Spleen (tissue), 11 donors: ENCODE measurements around the gene FAM234A. TPM values are rescaled to one million over a fixed set of nuclear protein-coding genes. Genes with fewer than 3 reads are reported as not detected.
"Not testable (repeated sequence)": the region's sequence is repeated elsewhere in the genome, so short reads cannot be mapped to it uniquely, and the experiment has no call there.

ENCODE experiments used
- DNase-seq: peaks from one replicate; pipeline ENCODE4 v3.0.0-alpha.2; 2020
- H3K27ac ChIP-seq, 8 donors: fragments of 200-600 bp; sonication (generic) in 7 of 8; 1 replicate in 4 of 8; 2 replicates in 4 of 8; pipeline versions ENCODE4 v1.5.0 to v1.8.0; 2016 to 2021; ENCODE audit warnings: inconsistent platforms in 4 of 8, mild to moderate bottlenecking in 4 of 8, moderate library complexity in 1 of 8
- H3K27me3 ChIP-seq, 7 donors: fragments of 200-600 bp; sonication (generic) in 6 of 7; replicated peaks in 1 of 7; 1 replicate in 4 of 7; 2 replicates in 3 of 7; pipeline versions ENCODE4 v1.5.0 to v1.8.0; 2016 to 2021; ENCODE audit warnings: inconsistent platforms in 3 of 7, mild to moderate bottlenecking in 1 of 7
- H3K36me3 ChIP-seq, 6 donors: fragments of 200-600 bp; sonication (generic) in 5 of 6; 1 replicate in 4 of 6; 2 replicates in 2 of 6; pipeline versions ENCODE4 v1.5.0 to v1.8.0; 2016 to 2021; ENCODE audit warnings: inconsistent platforms in 2 of 6
- H3K4me1 ChIP-seq, 6 donors: fragments of 200-600 bp; sonication (generic) in 5 of 6; 1 replicate in 3 of 6; 2 replicates in 3 of 6; pipeline versions ENCODE4 v1.5.0 to v1.8.0; 2016 to 2021; ENCODE audit warnings: inconsistent platforms in 3 of 6
- H3K4me3 ChIP-seq, 8 donors: fragments of 200-600 bp; sonication (generic) in 7 of 8; 1 replicate in 4 of 8; 2 replicates in 4 of 8; pipeline versions ENCODE4 v1.5.0 to v1.8.0; 2016 to 2021; ENCODE audit warnings: inconsistent platforms in 4 of 8, mild to moderate bottlenecking in 4 of 8, moderate library complexity in 2 of 8
- H3K9me3 ChIP-seq, 8 donors: fragments of 200-600 bp; sonication (generic) in 7 of 8; 1 replicate in 4 of 8; 2 replicates in 4 of 8; pipeline versions ENCODE4 v1.5.0 to v1.8.0; 2016 to 2021; ENCODE audit warnings: inconsistent platforms in 4 of 8
- POLR2A ChIP-seq, 3 donors: fragments of 450-650 bp; IDR thresholded peaks; one replicate each; pipeline ENCODE4 v1.5.1; 2017; ENCODE audit warnings: antibody characterized with exemption in 3 of 3, mild to moderate bottlenecking in 1 of 3
- POLR2AphosphoS5 ChIP-seq, 3 donors: sonication (generic); formaldehyde crosslinking; IDR thresholded peaks; one replicate each; pipeline ENCODE4 v1.5.1; 2017; ENCODE audit warnings: antibody characterized with exemption in 3 of 3
- WGBS, 5 donors: extraction: QIAGEN DNeasy Blood & Tissue Kit in 3 of 5; methylation state at CpG; one replicate each; pipeline versions ENCODE4 v1.1.5 to v1.1.7; 2013 to 2018; 5-methylcytosine and 5-hydroxymethylcytosine counted together
- intact Hi-C: fragments of 100-400 bp; cut with DNase I; formaldehyde crosslinking; loops from one replicate; pipeline ENCODE4 v1.15.0; 2023; ENCODE audit warnings: low total_unique reads
- polyA plus RNA-seq, 3 donors: library from polyadenylated mRNA; stranded (reverse); fragments of 200-250 nt; gene quantifications; one replicate each; pipeline ENCODE4 v1.2.1, GENCODE V29; 2013
- total RNA-seq, 7 donors: library from RNA; depleted of rRNA in 3 of 7; stranded (reverse); fragments of >200 nt in 3 of 7; fragmentation: NEBNext Ultra II Directional in 4 of 7; extraction: Animal tissue kit (Norgen Biotek cat#: 25700) in 4 of 7; gene quantifications; one replicate each; pipeline versions ENCODE4 v1.1.0 to v1.2.1, GENCODE V29; 2016 to 2021
- TF ChIP-seq, protein P1 (sequence below), 11 experiments: fragments of 200-600 bp in 7 of 11; fragments of 450-650 bp in 4 of 11; sonication (generic) in 4 of 11; IDR thresholded peaks in 8 of 11; conservative IDR thresholded peaks in 3 of 11; 1 replicate in 7 of 11; 2 replicates in 4 of 11; pipeline versions ENCODE4 v1.4.0 to v1.8.0; 2016 to 2021; ENCODE audit warnings: antibody characterized with exemption in 11 of 11, inconsistent platforms in 4 of 11, mild to moderate bottlenecking in 1 of 11
- donor health status: healthy with polysubstance abuse.
- donor health status: DM: no; HTN: no; CAD: no; lungs with moderate emphysema.
- donor health status: DM: no; HTN: no; CAD: no.
- donor health status: Bipolar disorder and iron deficiency.
- donor health status: healthy.
- donor health status: DM: no; HTN: no; CAD: no.
- donor health status: DM: yes; HTN: yes; CAD: no.

FAM234A gene
- total and polyA plus RNA-seq, 10 donors: 13.0 to 63.1 (median 39.7) TPM

DNA sequence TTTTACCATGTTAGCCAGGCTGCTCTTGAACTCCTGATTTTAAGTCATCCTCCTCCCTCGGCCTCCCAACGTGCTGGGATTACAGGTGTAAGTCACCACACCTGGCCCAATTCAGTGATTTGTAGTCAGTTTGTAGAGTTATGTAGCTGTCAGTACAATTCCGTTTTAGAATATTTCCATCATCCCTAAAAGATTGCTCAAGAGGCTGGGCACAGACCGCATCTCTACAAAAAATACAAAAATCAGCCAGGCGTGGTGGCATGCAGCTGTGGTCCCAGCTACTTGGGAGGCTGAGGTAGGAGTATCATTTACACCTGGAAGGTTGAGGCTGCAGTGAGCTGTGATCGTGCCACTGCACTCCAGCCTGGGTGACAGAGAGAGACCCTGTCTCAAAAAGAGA lies 20.6 kb downstream of the FAM234A start:
- intact Hi-C loops: no loop called here
- WGBS, 5 donors: 91 to 97% (median 94%) methylated on average over 6 of the region's 6 CpGs
- no peak for DNase-seq

DNA sequence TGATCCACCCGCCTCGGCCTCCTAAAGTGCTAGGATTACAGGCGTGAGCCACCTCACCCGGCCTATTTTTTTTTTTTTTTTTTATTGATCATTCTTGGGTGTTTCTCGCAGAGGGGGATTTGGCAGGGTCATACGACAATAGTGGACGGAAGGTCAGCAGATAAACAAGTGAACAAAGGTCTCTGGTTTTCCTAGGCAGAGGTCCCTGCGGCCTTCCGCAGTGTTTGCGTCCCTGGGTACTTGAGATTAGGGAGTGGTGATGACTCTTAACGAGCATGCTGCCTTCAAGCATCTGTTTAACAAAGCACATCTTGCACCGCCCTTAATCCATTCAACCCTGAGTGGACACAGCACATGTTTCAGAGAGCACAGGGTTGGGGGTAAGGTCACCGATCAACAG lies 23.5 kb downstream of the FAM234A start:
- WGBS, 5 donors: 92 to 97% (median 96%) methylated on average over 9 to 12 of the region's 13 CpGs
- H3K4me3 ChIP-seq, H3K9me3 ChIP-seq, intact Hi-C loops, H3K27me3 ChIP-seq, DNase-seq, H3K27ac ChIP-seq: not testable (repeated sequence)
- Histone ChIP-seq H3K36me3 (peaks cover 0 to 91% (median 49%) of the 10 kb centered on the region in 6 donors), H3K4me1 (peaks cover 0 to 12% (median 7%) of the 10 kb centered on the region in 6 donors)

More for the DNA sequence above, 20.6 kb downstream of the FAM234A start:
- no peaks in the 10 kb centered on the region for H3K27me3 ChIP-seq
- no peaks in the 10 kb centered on the region for H3K9me3 ChIP-seq
- no peak overlapping the region for H3K27ac ChIP-seq
- H3K4me1 ChIP-seq: peaks cover 3 to 28% (median 21%) of the 10 kb centered on the region in 6 donors
- H3K4me3 ChIP-seq: no peak overlapping the region
- H3K36me3 ChIP-seq: peaks cover 0 to 74% (median 24%) of the 10 kb centered on the region in 6 donors
- TF ChIP-seq, protein P1, sequence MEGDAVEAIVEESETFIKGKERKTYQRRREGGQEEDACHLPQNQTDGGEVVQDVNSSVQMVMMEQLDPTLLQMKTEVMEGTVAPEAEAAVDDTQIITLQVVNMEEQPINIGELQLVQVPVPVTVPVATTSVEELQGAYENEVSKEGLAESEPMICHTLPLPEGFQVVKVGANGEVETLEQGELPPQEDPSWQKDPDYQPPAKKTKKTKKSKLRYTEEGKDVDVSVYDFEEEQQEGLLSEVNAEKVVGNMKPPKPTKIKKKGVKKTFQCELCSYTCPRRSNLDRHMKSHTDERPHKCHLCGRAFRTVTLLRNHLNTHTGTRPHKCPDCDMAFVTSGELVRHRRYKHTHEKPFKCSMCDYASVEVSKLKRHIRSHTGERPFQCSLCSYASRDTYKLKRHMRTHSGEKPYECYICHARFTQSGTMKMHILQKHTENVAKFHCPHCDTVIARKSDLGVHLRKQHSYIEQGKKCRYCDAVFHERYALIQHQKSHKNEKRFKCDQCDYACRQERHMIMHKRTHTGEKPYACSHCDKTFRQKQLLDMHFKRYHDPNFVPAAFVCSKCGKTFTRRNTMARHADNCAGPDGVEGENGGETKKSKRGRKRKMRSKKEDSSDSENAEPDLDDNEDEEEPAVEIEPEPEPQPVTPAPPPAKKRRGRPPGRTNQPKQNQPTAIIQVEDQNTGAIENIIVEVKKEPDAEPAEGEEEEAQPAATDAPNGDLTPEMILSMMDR (IDR thresholded peaks at IDR 0.05 in 8 of 11, conservative IDR thresholded peaks at IDR 0.05 in 3 of 11): no peak
- TF ChIP-seq POLR2AphosphoS5 (IDR thresholded peaks at IDR 0.05): no peak
- no peak for TF ChIP-seq POLR2A (IDR thresholded peaks at IDR 0.05)

GRCh38 chr16:259226-259625 lies 24.6 kb downstream of the FAM234A start:
- Histone ChIP-seq H3K4me3 (no peak overlapping the region), H3K36me3 (peaks cover 0 to 96% (median 58%) of the 10 kb centered on the region in 6 donors), H3K27me3 (no peaks in the 10 kb centered on the region), H3K9me3 (no peaks in the 10 kb centered on the region), H3K4me1 (peaks cover 0 to under 1% (median 0%) of the 10 kb centered on the region in 6 donors), H3K27ac (no peak overlapping the region)
- TF ChIP-seq POLR2AphosphoS5 (IDR thresholded peaks at IDR 0.05): no peak
- WGBS, 5 donors: 64 to 83% (median 69%) methylated on average over 10 of the region's 10 CpGs
- DNase-seq: no peak
- intact Hi-C loops: no loop called here

DNA sequence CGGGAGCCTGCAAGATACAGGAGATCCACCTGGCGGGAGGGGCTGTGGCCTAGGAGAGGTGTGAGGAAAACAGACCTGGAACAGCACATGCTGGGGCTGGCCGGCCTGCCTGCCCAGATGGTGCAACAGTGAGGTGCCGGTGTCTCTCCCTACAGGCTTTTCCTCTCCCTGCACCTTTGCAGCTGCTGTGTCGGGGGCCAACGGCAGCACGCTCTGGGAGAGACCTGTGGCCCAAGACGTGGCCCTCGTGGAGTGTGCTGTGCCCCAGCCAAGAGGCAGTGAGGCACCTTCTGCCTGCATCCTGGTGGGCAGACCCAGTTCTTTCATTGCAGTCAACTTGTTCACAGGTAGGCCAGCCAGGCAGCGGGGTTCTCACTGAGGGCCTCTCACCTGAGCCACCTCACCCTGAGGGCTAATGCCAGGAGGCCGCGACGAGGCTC lies 25.2 kb downstream of the FAM234A start:
- DNase-seq: no peak
- no peak overlapping the region for H3K27ac ChIP-seq
- H3K9me3 ChIP-seq: no peaks in the 10 kb centered on the region
- TF ChIP-seq, protein P1 (IDR thresholded peaks at IDR 0.05 in 8 of 11, conservative IDR thresholded peaks at IDR 0.05 in 3 of 11): no peak
- TF ChIP-seq POLR2AphosphoS5 (IDR thresholded peaks at IDR 0.05): peak in 1 of 3 donors; percentile 21
- TF ChIP-seq POLR2A (IDR thresholded peaks at IDR 0.05): no peak
- intact Hi-C loops: no loop called here
- H3K4me1 ChIP-seq: no peaks in the 10 kb centered on the region
- WGBS, 5 donors: 84 to 93% (median 89%) methylated on average over 10 to 13 of the region's 13 CpGs
- no peak overlapping the region for H3K4me3 ChIP-seq
- no peaks in the 10 kb centered on the region for H3K27me3 ChIP-seq
- peaks cover 0 to 96% (median 60%) of the 10 kb centered on the region in 6 donors for H3K36me3 ChIP-seq

- WGBS, 5 donors: 93 to 97% (median 96%) methylated on average over 17 to 19 of the region's 19 CpGs
- H3K9me3 ChIP-seq: no peaks in the 10 kb centered on the region
- intact Hi-C loops: no loop called here
- no peak overlapping the region for H3K4me3 ChIP-seq
- no peaks in the 10 kb centered on the region for H3K27me3 ChIP-seq
- peaks cover 0 to 96% (median 62%) of the 10 kb centered on the region in 6 donors for H3K36me3 ChIP-seq
- peaks cover 0 to under 1% (median 0%) of the 10 kb centered on the region in 6 donors for H3K4me1 ChIP-seq
- no peak for DNase-seq
- H3K27ac ChIP-seq: no peak overlapping the region
- no peak for TF ChIP-seq POLR2AphosphoS5 (IDR thresholded peaks at IDR 0.05)
- no peak for TF ChIP-seq POLR2A (IDR thresholded peaks at IDR 0.05)
- TF ChIP-seq, protein P1 (IDR thresholded peaks at IDR 0.05 in 8 of 11, conservative IDR thresholded peaks at IDR 0.05 in 3 of 11): no peak
Observed at GRCh38 chr16:260326-260725, 25.7 kb downstream of the FAM234A start.
